C4-2B (cell line): ENCODE data around the gene KLK8.

Experiments
- ZFX ChIP-seq: fragments of 450-650 bp; IDR thresholded peaks from 2 replicates; pipeline ENCODE4 v1.6.1; 2017
- TF ChIP-seq, protein P1 (sequence below): fragments of 450-650 bp; conservative IDR thresholded peaks from 2 replicates; pipeline ENCODE4 v1.5.1; 2017; ENCODE audit warnings: mild to moderate bottlenecking

- TF ChIP-seq, protein P1, sequence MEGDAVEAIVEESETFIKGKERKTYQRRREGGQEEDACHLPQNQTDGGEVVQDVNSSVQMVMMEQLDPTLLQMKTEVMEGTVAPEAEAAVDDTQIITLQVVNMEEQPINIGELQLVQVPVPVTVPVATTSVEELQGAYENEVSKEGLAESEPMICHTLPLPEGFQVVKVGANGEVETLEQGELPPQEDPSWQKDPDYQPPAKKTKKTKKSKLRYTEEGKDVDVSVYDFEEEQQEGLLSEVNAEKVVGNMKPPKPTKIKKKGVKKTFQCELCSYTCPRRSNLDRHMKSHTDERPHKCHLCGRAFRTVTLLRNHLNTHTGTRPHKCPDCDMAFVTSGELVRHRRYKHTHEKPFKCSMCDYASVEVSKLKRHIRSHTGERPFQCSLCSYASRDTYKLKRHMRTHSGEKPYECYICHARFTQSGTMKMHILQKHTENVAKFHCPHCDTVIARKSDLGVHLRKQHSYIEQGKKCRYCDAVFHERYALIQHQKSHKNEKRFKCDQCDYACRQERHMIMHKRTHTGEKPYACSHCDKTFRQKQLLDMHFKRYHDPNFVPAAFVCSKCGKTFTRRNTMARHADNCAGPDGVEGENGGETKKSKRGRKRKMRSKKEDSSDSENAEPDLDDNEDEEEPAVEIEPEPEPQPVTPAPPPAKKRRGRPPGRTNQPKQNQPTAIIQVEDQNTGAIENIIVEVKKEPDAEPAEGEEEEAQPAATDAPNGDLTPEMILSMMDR: no peak
- TF ChIP-seq ZFX: no peak
These were observed 5.0 kb upstream of the KLK8 start for GRCh38 chr19:51006406-51006805.
